Uterus (tissue), 2 donors: Measurements from ENCODE around the gene AASS.

Experiments
- POLR2A ChIP-seq, 2 donors: fragments of 450-650 bp; IDR thresholded peaks; one replicate each; pipeline ENCODE4 v1.6.1; 2016; ENCODE audit warnings: antibody characterized with exemption in 2 of 2, mild to moderate bottlenecking in 1 of 2, moderate library complexity in 1 of 2
- TF ChIP-seq, protein P1 (sequence below), 4 experiments: fragments of 200-600 bp in 2 of 4; fragments of 450-650 bp in 2 of 4; sonication (generic) in 2 of 4; IDR thresholded peaks; one replicate each; pipeline ENCODE4 v1.5.1; 2016 to 2019; ENCODE audit warnings: antibody characterized with exemption in 4 of 4, mild to moderate bottlenecking in 2 of 4, moderate library complexity in 1 of 4

GRCh38 chr7:122136078-122136477, 8.0 kb downstream of the AASS start:
- no peak for TF ChIP-seq POLR2A (IDR thresholded peaks at IDR 0.05)
- TF ChIP-seq, protein P1, sequence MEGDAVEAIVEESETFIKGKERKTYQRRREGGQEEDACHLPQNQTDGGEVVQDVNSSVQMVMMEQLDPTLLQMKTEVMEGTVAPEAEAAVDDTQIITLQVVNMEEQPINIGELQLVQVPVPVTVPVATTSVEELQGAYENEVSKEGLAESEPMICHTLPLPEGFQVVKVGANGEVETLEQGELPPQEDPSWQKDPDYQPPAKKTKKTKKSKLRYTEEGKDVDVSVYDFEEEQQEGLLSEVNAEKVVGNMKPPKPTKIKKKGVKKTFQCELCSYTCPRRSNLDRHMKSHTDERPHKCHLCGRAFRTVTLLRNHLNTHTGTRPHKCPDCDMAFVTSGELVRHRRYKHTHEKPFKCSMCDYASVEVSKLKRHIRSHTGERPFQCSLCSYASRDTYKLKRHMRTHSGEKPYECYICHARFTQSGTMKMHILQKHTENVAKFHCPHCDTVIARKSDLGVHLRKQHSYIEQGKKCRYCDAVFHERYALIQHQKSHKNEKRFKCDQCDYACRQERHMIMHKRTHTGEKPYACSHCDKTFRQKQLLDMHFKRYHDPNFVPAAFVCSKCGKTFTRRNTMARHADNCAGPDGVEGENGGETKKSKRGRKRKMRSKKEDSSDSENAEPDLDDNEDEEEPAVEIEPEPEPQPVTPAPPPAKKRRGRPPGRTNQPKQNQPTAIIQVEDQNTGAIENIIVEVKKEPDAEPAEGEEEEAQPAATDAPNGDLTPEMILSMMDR (IDR thresholded peaks at IDR 0.05) = no peak
